Endothelial cell of umbilical vein (primary cell): ENCODE data around the gene BCL11A. TPM values are rescaled to one million over a fixed set of nuclear protein-coding genes. Genes with fewer than 3 reads are reported as not detected.

Experiments used
- BruUV-seq: library from RNA; stranded (reverse); fragments of 400-500 nt; replicated peaks from 2 replicates; lab custom pipeline; 2021; lab: Mats Ljungman, UMichigan
- CTCF ChIA-PET: fragments of 300-600, 350-600 bp; sonication (Branson Sonifier 250); formaldehyde crosslinking; loops from one replicate; lab custom pipeline; 2021; ENCODE audit warnings: antibody characterized with exemption, inconsistent platforms; lab: Charles Lee
- POLR2A ChIA-PET: fragments of 300-600, 350-600 bp; sonication (Branson Sonifier 250); formaldehyde crosslinking; loops from one replicate; lab custom pipeline; 2021; ENCODE audit warnings: antibody characterized with exemption, inconsistent platforms; lab: Charles Lee
- DNase-seq: peaks from one replicate; pipeline ENCODE4 v3.0.0-alpha.2; 2011; ENCODE audit warnings: low read depth, low spot score
- FAIRE-seq: peaks from 2 replicates; lab custom pipeline; 2011; peaks lifted over from hg19 to GRCh38; lab: Jason Lieb, UNC
- H2AFZ ChIP-seq: 2 replicates; pipeline ENCODE4 v1.6.0; 2012; ENCODE audit warnings: low read depth, low read length, control low read depth, inconsistent platforms
- H3K27ac ChIP-seq: 2 replicates; pipeline ENCODE4 v1.5.1; 2011; ENCODE audit warnings: low read depth, mild to moderate bottlenecking, control low read depth, low read length, moderate library complexity; ENCODE audit not compliant: insufficient read depth
- H3K27me3 ChIP-seq, 2 experiments: 2 replicates each; pipeline versions ENCODE4 v1.6.0 to v1.6.1; 2011; ENCODE audit warnings: low read length in 2 of 2, mixed read lengths in 1 of 2; ENCODE audit not compliant: control insufficient read depth in 2 of 2, insufficient read depth in 2 of 2
- H3K36me3 ChIP-seq, 2 experiments: 2 replicates in 1 of 2; 3 replicates in 1 of 2; pipeline ENCODE4 v1.5.1; 2011; ENCODE audit warnings: low read length in 2 of 2, mild to moderate bottlenecking in 1 of 2, moderate library complexity in 1 of 2; ENCODE audit not compliant: control insufficient read depth in 2 of 2, insufficient read depth in 2 of 2; ENCODE audit errors: extremely low read depth in 1 of 2
- H3K4me1 ChIP-seq: 3 replicates; pipeline ENCODE4 v1.5.1; 2011; ENCODE audit warnings: mild to moderate bottlenecking, low read length; ENCODE audit not compliant: control insufficient read depth, insufficient read depth; ENCODE audit errors: extremely low read depth
- H3K4me2 ChIP-seq: 2 replicates; pipeline ENCODE4 v1.6.1; 2011; ENCODE audit warnings: low read length, control low read depth, mixed read lengths; ENCODE audit not compliant: insufficient read depth
- H3K4me3 ChIP-seq, 3 experiments: fragments of 200-600 bp in 1 of 3; sonication (generic), shearing (Covaris generic) in 1 of 3; replicated peaks in 1 of 3; 2 replicates each; pipeline ENCODE4 v1.5.1; 2011 to 2016; ENCODE audit warnings: control low read depth in 3 of 3, low read length in 3 of 3, mild to moderate bottlenecking in 2 of 3, inconsistent platforms in 1 of 3, low read depth in 1 of 3, moderate library complexity in 1 of 3; ENCODE audit not compliant: insufficient read depth in 1 of 3
- H3K79me2 ChIP-seq: 2 replicates; pipeline ENCODE4 v1.6.0; 2012; ENCODE audit warnings: low read length, inconsistent platforms; ENCODE audit not compliant: control insufficient read depth, insufficient read depth
- H3K9ac ChIP-seq: replicated peaks from 2 replicates; pipeline ENCODE3; 2011; ENCODE audit warnings: low read length, control low read depth; ENCODE audit not compliant: insufficient read depth; ENCODE audit errors: extremely low read depth
- H3K9me1 ChIP-seq: replicated peaks from 3 replicates; pipeline ENCODE4 v1.6.0; 2011; ENCODE audit warnings: mild to moderate bottlenecking, low read length; ENCODE audit not compliant: control insufficient read depth, insufficient read depth; ENCODE audit errors: extremely low read depth
- H3K9me3 ChIP-seq: replicated peaks from 2 replicates; pipeline ENCODE4 v1.5.1; 2012; ENCODE audit warnings: low read length, inconsistent platforms; ENCODE audit not compliant: control insufficient read depth, insufficient read depth
- H4K20me1 ChIP-seq: replicated peaks from 2 replicates; pipeline ENCODE3; 2011; ENCODE audit warnings: mild to moderate bottlenecking, low read length; ENCODE audit not compliant: control insufficient read depth, insufficient read depth; ENCODE audit errors: extremely low read depth
- CTCF ChIP-seq, 2 donors: IDR thresholded peaks; 1 replicate in 1 of 2; 2 replicates in 1 of 2; pipeline ENCODE4 v1.5.1; 2011; ENCODE audit warnings: low read length in 2 of 2, mild to moderate bottlenecking in 2 of 2, moderate library complexity in 2 of 2, control low read depth in 1 of 2, inconsistent platforms in 1 of 2, low read depth in 1 of 2; ENCODE audit not compliant: insufficient read depth in 1 of 2; ENCODE audit errors: extremely low read depth in 1 of 2
- EZH2 ChIP-seq: IDR thresholded peaks from 2 replicates; pipeline ENCODE4 v1.6.1; 2012; ENCODE audit warnings: borderline replicate concordance, low read depth, mild to moderate bottlenecking, moderate library complexity, low read length, inconsistent platforms; ENCODE audit not compliant: severe bottlenecking
- FOS ChIP-seq: IDR thresholded peaks from 2 replicates; pipeline ENCODE4 v1.6.1; 2011; ENCODE audit warnings: mild to moderate bottlenecking, low read length, moderate library complexity, borderline replicate concordance; ENCODE audit not compliant: insufficient read depth
- GATA2 ChIP-seq: IDR thresholded peaks from 2 replicates; pipeline ENCODE4 v1.7.0; 2011; ENCODE audit warnings: low read depth, mild to moderate bottlenecking, moderate library complexity, mixed read lengths, low read length; ENCODE audit not compliant: insufficient read length, insufficient read depth
- JUN ChIP-seq: IDR thresholded peaks from 2 replicates; pipeline ENCODE4 v1.6.1; 2011; ENCODE audit warnings: borderline replicate concordance, low read depth; ENCODE audit not compliant: insufficient read length, insufficient read depth
- MYC ChIP-seq: IDR thresholded peaks from one replicate; pipeline ENCODE4 v1.6.1; 2011; ENCODE audit warnings: mild to moderate bottlenecking, low read depth, low read length
- POLR2A ChIP-seq: IDR thresholded peaks from 2 replicates; pipeline ENCODE4 v1.6.1; 2012; ENCODE audit warnings: low read depth, mild to moderate bottlenecking, control low read depth, low read length
- POLR2AphosphoS5 ChIP-seq: IDR thresholded peaks from 2 replicates; pipeline ENCODE4 v1.6.1; 2012; ENCODE audit warnings: low read depth, mild to moderate bottlenecking, control low read depth, low read length, moderate library complexity; ENCODE audit not compliant: insufficient read depth
- dilution Hi-C: fragments of 300-500 bp; cut with MboI; formaldehyde crosslinking; loops from one replicate; pipeline ENCODE4 v1.15.0; 2019; ENCODE audit warnings: low sequenced_read_pairs; ENCODE audit not compliant: extremely low pct_ligation_motif_present
- intact Hi-C: fragments of 100-400 bp; cut with micrococcal nuclease; formaldehyde crosslinking; loops from one replicate; pipeline ENCODE4 v1.10.0; 2022
- polyA plus RNA-seq, 4 experiments: library from polyadenylated mRNA; depleted of rRNA in 3 of 4; stranded (reverse) in 3 of 4; unstranded in 1 of 4; fragments of >200 nt; gene quantifications; 2 replicates each; pipeline versions ENCODE4 v1.2.1 to v1.2.3, GENCODE V29; 2011 to 2012; ENCODE audit warnings: missing spikeins in 1 of 4
- total RNA-seq: library from RNA; stranded (reverse); gene quantifications from 2 replicates; pipeline ENCODE4 v1.2.3, GENCODE V29; 2021
- TF ChIP-seq, protein P1 (sequence below): IDR thresholded peaks from 2 replicates; pipeline ENCODE4 v1.6.1; 2011; ENCODE audit not compliant: insufficient read depth, insufficient read length

BCL11A gene
- total and polyA plus RNA-seq, 2 donors (not counting 3 experiments of a cell fraction or from before 2014, with no cell fraction given) = 0.12 to 0.88 TPM

DNA sequence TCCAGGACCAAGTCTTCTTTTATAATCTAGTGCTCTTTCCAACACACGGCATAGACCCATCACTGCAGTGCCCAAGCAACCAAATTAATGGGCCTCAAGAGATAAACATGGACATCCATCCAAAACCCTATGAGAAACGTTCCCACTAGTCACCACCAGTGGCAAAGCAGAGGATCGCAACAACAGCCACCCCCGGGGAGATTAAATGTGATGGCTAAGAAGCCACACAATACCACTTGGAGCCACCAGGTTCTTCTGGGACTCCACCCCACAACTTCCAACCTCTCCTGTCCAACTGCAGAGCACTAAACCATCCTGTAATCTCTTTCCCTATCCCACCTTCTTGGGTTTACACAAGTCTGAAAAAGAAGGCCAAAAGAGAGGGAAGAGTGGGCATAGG, 123.8 kb downstream of the BCL11A start:
- H3K4me3 ChIP-seq = no peak overlapping the region
- CTCF ChIA-PET = no interaction called here
- POLR2A ChIA-PET = no interaction called here
- no TSS peak for BruUV-seq
- no peak for DNase-seq
- no peak overlapping the region for H3K27ac ChIP-seq
- TF ChIP-seq FOS (no peak), EZH2 (no peak), GATA2 (no peak), JUN (no peak), POLR2AphosphoS5 (no peak), POLR2A (no peak)
- TF ChIP-seq, protein P1, sequence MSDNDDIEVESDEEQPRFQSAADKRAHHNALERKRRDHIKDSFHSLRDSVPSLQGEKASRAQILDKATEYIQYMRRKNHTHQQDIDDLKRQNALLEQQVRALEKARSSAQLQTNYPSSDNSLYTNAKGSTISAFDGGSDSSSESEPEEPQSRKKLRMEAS = no peak
- H3K4me2 ChIP-seq = no peak overlapping the region
- no peak overlapping the region for H2AFZ ChIP-seq
- dilution Hi-C loops (no loop called here), intact Hi-C loops (no loop called here)
- no peaks in the 10 kb centered on the region for H3K9me3 ChIP-seq
- H3K79me2 ChIP-seq = no peaks in the 10 kb centered on the region
- H3K4me1 ChIP-seq = no peaks in the 10 kb centered on the region
- H4K20me1 ChIP-seq = no peaks in the 10 kb centered on the region
- no peaks in the 10 kb centered on the region for H3K27me3 ChIP-seq
- H3K9me1 ChIP-seq = no peaks in the 10 kb centered on the region
- no peak overlapping the region for H3K9ac ChIP-seq
- no peak for FAIRE-seq
- no peaks in the 10 kb centered on the region for H3K36me3 ChIP-seq

DNA sequence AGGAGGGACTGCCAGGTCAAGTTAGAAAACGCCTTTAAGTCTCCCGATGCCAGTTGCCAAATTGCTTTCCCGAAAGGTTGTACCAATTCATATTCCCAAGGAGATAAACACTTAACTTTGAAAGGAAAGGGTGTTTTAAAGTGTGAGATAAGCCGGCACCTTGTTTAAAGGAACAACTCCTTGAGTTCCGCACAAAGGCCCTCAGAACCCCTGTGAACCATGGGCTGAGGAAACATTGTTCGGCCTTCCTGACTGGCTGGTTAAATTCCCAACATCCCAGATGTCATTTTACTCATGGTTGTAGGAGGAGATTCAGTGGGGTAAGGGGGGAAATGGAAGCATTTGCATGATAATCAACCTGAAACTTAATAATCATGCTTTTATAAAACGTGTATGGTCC, 126.6 kb downstream of the BCL11A start:
- Histone ChIP-seq H3K9me3 (no peaks in the 10 kb centered on the region), H3K36me3 (no peaks in the 10 kb centered on the region), H3K27me3 (no peaks in the 10 kb centered on the region), H3K4me1 (no peaks in the 10 kb centered on the region), H3K4me2 (no peak overlapping the region), H3K27ac (no peak overlapping the region), H2AFZ (no peak overlapping the region), H3K4me3 (no peak overlapping the region), H4K20me1 (no peaks in the 10 kb centered on the region), H3K79me2 (no peaks in the 10 kb centered on the region), H3K9me1 (no peaks in the 10 kb centered on the region), H3K9ac (no peak overlapping the region)
- intact Hi-C loops (no loop called here), dilution Hi-C loops (no loop called here)
- ChIA-PET POLR2A (no interaction called here), CTCF (no interaction called here)
- no TSS peak for BruUV-seq
- no peak for TF ChIP-seq EZH2
- no peak for TF ChIP-seq CTCF (IDR thresholded peaks at IDR 0.05; ENCODE audit: extremely low read depth in 1 of 2, insufficient read depth in 1 of 2, low read depth in 1 of 2, low read length in 2 of 2)
- no peak for TF ChIP-seq FOS
- TF ChIP-seq GATA2 = no peak
- TF ChIP-seq, protein P1 = no peak
- no peak for TF ChIP-seq POLR2AphosphoS5
- TF ChIP-seq JUN = no peak
- TF ChIP-seq POLR2A = no peak
- no peak for TF ChIP-seq MYC
- FAIRE-seq (no peak), DNase-seq (no peak)
